ENCODE results near the gene RNF38.

DNA sequence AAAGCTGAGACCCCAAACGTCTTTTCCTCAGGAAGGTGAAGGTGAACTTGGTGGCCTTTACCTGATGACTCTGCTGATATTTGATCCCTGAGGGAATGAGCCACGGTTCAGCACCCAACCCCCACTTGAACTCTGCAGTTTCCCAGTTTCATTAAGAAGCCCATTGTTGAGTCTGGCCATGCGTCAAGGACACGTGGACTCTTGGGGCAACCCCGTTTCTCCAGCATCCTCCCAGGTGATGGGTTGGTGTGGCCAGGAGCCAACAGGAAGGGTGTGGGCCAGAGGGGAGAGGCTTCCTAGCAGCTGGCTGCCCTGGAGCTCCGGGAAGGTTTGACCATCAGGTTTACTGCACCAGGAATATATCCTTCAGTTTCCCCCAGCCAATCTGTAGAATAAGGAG, 82.3 kb downstream of the RNF38 start:
- TF ChIP-seq CTCF (IDR thresholded peaks at IDR 0.05) (no peak), POLR2A (IDR thresholded peaks at IDR 0.05) (no peak)

All from prostate gland (tissue), 2 donors.